Testis (tissue), 2 donors: ENCODE data around the gene FYB1.

Experiments used
- POLR2A ChIP-seq: fragments of 450-650 bp; IDR thresholded peaks from one replicate; pipeline ENCODE4 v1.6.1; 2017; ENCODE audit warnings: antibody characterized with exemption, mild to moderate bottlenecking, moderate library complexity
- TF ChIP-seq, protein P1 (sequence below), 3 experiments: fragments of 450-650 bp in 2 of 3; fragments of 200-600 bp in 1 of 3; sonication (generic) in 1 of 3; IDR thresholded peaks; one replicate each; pipeline ENCODE4 v1.5.1; 2016 to 2019; ENCODE audit warnings: antibody characterized with exemption in 3 of 3, mild to moderate bottlenecking in 2 of 3, moderate library complexity in 1 of 3

DNA sequence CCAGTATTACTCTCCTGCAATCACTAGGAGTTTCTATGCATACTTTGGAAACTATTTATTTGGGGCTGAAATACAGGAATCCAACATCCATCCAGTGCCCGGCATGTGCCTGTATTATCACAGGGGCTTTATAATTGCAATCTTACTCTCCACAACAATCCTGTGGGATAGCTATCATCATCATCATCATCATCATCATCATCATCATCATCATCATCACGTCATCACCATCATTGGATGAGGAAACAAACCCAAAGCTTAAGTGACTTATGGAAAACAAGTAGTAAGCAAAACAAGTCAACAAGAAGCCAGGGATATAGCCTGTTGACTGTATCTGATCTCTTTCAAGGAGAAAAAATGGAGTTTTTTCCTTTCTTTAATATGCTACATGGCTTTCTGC is 47.8 kb upstream of the FYB1 start:
- TF ChIP-seq, protein P1, sequence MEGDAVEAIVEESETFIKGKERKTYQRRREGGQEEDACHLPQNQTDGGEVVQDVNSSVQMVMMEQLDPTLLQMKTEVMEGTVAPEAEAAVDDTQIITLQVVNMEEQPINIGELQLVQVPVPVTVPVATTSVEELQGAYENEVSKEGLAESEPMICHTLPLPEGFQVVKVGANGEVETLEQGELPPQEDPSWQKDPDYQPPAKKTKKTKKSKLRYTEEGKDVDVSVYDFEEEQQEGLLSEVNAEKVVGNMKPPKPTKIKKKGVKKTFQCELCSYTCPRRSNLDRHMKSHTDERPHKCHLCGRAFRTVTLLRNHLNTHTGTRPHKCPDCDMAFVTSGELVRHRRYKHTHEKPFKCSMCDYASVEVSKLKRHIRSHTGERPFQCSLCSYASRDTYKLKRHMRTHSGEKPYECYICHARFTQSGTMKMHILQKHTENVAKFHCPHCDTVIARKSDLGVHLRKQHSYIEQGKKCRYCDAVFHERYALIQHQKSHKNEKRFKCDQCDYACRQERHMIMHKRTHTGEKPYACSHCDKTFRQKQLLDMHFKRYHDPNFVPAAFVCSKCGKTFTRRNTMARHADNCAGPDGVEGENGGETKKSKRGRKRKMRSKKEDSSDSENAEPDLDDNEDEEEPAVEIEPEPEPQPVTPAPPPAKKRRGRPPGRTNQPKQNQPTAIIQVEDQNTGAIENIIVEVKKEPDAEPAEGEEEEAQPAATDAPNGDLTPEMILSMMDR (IDR thresholded peaks at IDR 0.05): no peak
- TF ChIP-seq POLR2A: no peak
